GM19438 (cell line): ENCODE measurements around the gene DDT.
"Not testable (repeated sequence)": the region's sequence is repeated elsewhere in the genome, so short reads cannot be mapped to it uniquely, and the experiment has no call there.

ENCODE experiments used
- ATAC-seq: cut with Tn5 transposase; IDR thresholded peaks from one replicate; pipeline ENCODE4 v1.9.1; 2021; ENCODE audit warnings: low read depth; ENCODE audit not compliant: unreplicated experiment

DDT gene

GRCh38 chr22:23954193-23954990 is 19.8 kb downstream of the DDT start:
- not testable (repeated sequence) for ATAC-seq

GRCh38 chr22:23953485-23953884 is 20.8 kb downstream of the DDT start:
- ATAC-seq = not testable (repeated sequence)

GRCh38 chr22:23952794-23953405 is 21.3 kb downstream of the DDT start:
- not testable (repeated sequence) for ATAC-seq

GRCh38 chr22:23951383-23951782 is 22.9 kb downstream of the DDT start:
- ATAC-seq = not testable (repeated sequence)

GRCh38 chr22:23949764-23950163 is 24.5 kb downstream of the DDT start:
- ATAC-seq = not testable (repeated sequence)

GRCh38 chr22:23947391-23947790 is 26.9 kb downstream of the DDT start:
- not testable (repeated sequence) for ATAC-seq

DNA sequence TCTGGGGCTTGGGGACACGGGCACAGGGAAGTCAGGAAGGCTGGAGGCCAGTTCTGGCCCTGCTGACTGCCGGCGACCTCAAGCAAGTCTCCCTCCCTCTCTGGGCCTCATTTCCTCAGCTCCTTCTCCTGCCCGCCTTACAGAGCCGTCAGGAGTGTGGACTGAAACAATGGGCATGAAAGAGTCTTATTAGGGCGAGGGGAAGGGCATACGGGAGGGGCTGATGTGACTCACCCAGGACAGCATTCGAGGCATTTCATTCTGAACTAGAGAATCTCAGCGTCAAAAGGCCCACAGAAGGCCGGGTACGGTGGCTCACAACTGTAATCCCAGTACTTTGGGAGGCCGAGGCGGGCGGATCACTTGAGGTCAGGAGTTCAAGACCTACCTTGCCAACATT is 34.1 kb downstream of the DDT start:
- ATAC-seq = not testable (repeated sequence)

DNA sequence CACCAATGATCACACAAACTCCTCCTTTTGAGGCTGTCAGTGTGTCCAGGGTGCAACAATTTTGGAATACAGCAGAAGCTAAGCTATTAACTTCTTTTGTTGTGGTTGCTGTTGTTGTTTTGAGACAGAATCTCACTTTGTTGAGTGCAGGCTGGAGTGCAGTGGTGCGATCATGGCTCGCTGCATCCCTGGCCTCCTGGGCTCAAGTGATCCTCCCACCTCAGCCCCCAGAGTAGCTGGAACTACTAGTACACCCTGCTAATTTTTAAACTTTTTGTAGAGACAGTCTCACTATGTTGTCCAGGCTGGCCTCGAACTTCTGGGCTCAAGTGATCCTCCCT is 35.3 kb downstream of the DDT start:
- no peak for ATAC-seq

DNA sequence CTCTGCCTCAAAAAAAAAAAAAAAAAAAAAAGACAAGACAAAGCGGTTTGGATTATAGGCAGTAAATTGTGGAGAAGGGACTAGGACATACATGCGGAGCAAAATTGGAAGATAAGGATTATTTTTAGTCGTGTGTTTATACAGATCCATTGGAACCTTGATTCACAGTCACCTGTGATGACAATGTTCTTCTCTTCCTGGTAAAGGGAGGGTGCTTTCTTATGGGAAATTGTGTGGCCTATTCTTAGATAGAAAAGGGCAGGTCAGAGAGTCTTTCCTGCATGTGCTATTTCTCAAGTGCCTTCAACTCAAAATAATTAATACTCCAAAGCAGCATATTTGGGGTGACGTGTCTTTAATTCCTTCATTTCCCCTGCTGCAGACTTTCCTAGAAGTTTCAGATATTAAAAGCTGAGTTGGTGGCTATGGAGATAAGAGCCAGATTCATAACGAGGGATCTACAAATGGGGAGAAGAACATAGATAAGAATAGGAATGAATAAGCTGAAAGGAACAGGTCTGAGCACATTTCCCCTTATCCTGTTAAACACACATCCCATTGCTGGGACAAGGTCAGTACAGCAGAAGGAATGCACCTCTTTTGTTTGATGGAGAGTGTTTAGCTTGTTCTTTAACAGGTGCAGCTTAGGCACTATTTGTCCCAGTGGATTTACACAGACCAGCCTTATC is 35.8 kb downstream of the DDT start:
- no peak for ATAC-seq

DNA sequence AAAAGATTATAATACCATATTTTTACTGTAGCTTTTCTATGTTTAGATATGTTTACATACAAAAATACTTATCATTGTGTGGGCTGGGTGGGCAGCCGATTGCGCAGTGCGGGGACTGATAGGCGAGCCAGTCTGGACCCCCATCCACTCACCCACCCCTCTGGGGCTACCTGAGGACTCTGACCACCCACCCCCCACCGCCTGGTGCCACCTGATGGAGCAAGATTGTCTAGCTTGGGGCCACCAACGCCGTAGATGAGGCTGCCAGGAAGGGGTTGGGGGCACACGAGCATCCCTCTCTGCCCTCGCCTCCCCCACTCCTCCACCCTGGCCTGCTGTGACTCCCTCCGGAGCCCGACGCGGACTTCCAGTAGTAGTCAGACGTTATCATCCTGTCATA is 47.7 kb downstream of the DDT start:
- no peak for ATAC-seq

GRCh38 chr22:23925020-23925606 is 49.1 kb downstream of the DDT start:
- no peak for ATAC-seq

- ATAC-seq = no peak
Observed at GRCh38 chr22:23922921-23923320, 51.3 kb downstream of the DDT start.

- not testable (repeated sequence) for ATAC-seq
Observed at GRCh38 chr22:23921586-23922201, 52.5 kb downstream of the DDT start.
